Fibroblast of lung (primary cell): Measurements from ENCODE around the gene HM13. TPM values are rescaled to one million over a fixed set of nuclear protein-coding genes. Genes with fewer than 3 reads are reported as not detected.

Experiments
- DNase-seq, 2 donors: peaks; one replicate each; pipeline versions ENCODE4 v3.0.0 to v3.0.0-alpha.2; 2010; ENCODE audit warnings: low read depth in 2 of 2
- H2AFZ ChIP-seq: 2 replicates; pipeline ENCODE4 v1.5.1; 2012; ENCODE audit warnings: low read length, control low read depth, inconsistent platforms
- H3K27ac ChIP-seq: 2 replicates; pipeline ENCODE4 v1.5.1; 2011; ENCODE audit warnings: low read length, control low read depth; ENCODE audit not compliant: insufficient read depth
- H3K27me3 ChIP-seq: 2 replicates; pipeline ENCODE4 v1.5.1; 2011; ENCODE audit warnings: mild to moderate bottlenecking, low read length; ENCODE audit not compliant: control insufficient read depth, insufficient read depth
- H3K36me3 ChIP-seq: 2 replicates; pipeline ENCODE4 v1.5.1; 2011; ENCODE audit warnings: low read length; ENCODE audit not compliant: control insufficient read depth, insufficient read depth
- H3K4me1 ChIP-seq: 2 replicates; pipeline ENCODE4 v1.5.1; 2011; ENCODE audit warnings: low read length; ENCODE audit not compliant: control insufficient read depth, insufficient read depth; ENCODE audit errors: extremely low read depth
- H3K4me2 ChIP-seq: 2 replicates; pipeline ENCODE4 v1.5.1; 2011; ENCODE audit warnings: low read length, control low read depth; ENCODE audit not compliant: insufficient read depth; ENCODE audit errors: extremely low read depth
- H3K4me3 ChIP-seq, 4 experiments: fragments of 200-600 bp in 1 of 4; sonication (generic) in 1 of 4; replicated peaks in 1 of 4; 2 replicates each; pipeline ENCODE4 v1.5.1; 2011 to 2016; ENCODE audit warnings: low read length in 4 of 4, low read depth in 3 of 4, mild to moderate bottlenecking in 3 of 4, control low read depth in 2 of 4, inconsistent platforms in 1 of 4, mixed read lengths in 1 of 4; ENCODE audit not compliant: insufficient read depth in 1 of 4; ENCODE audit errors: control extremely low read depth in 1 of 4
- H3K79me2 ChIP-seq: 2 replicates; pipeline ENCODE4 v1.5.1; 2012; ENCODE audit warnings: mild to moderate bottlenecking, low read length, inconsistent platforms; ENCODE audit not compliant: control insufficient read depth, insufficient read depth
- H3K9ac ChIP-seq: 2 replicates; pipeline ENCODE4 v1.5.1; 2011; ENCODE audit warnings: mild to moderate bottlenecking, low read length, control low read depth; ENCODE audit not compliant: insufficient read depth
- H3K9me3 ChIP-seq: 2 replicates; pipeline ENCODE4 v1.5.1; 2012; ENCODE audit warnings: low read depth, low read length; ENCODE audit not compliant: control insufficient read depth, insufficient read depth
- H4K20me1 ChIP-seq: 2 replicates; pipeline ENCODE4 v1.5.1; 2011; ENCODE audit warnings: low read length; ENCODE audit not compliant: control insufficient read depth, insufficient read depth; ENCODE audit errors: extremely low read depth
- CTCF ChIP-seq, 2 donors: IDR thresholded peaks in 1 of 2; conservative IDR thresholded peaks in 1 of 2; 1 replicate in 1 of 2; 2 replicates in 1 of 2; pipeline ENCODE4 v1.5.1; 2011 to 2012; ENCODE audit warnings: low read length in 2 of 2, control low read depth in 1 of 2, inconsistent platforms in 1 of 2, low read depth in 1 of 2, mild to moderate bottlenecking in 1 of 2
- EZH2 ChIP-seq: IDR thresholded peaks from 2 replicates; pipeline ENCODE4 v1.5.1; 2012; ENCODE audit warnings: low read length, control low read depth, mild to moderate bottlenecking; ENCODE audit errors: missing control alignments
- polyA plus RNA-seq, 2 donors: library from polyadenylated mRNA; depleted of rRNA in 1 of 2; stranded (reverse) in 1 of 2; unstranded in 1 of 2; fragments of >200 nt; gene quantifications; 2 replicates each; pipeline ENCODE4 v1.2.1, GENCODE V29; 2011 to 2012; ENCODE audit warnings: missing spikeins in 1 of 2
- total RNA-seq: library from RNA; depleted of rRNA; stranded (reverse); fragments of >200 nt; gene quantifications from 2 replicates; pipeline ENCODE4 v1.2.1, GENCODE V29; 2014

HM13 gene
- total and polyA plus RNA-seq, 2 donors (not counting 1 experiment from before 2014, with no cell fraction given) = 52.5 to 157 TPM

GRCh38 chr20:31567380-31567720 is 53.1 kb downstream of the HM13 start:
- Histone ChIP-seq H2AFZ (no peak overlapping the region), H3K79me2 (no peaks in the 10 kb centered on the region), H3K4me3 (no peak overlapping the region), H3K36me3 (peaks cover 29% of the 10 kb centered on the region), H3K9ac (no peak overlapping the region), H3K9me3 (no peaks in the 10 kb centered on the region), H3K4me1 (peaks cover 11% of the 10 kb centered on the region), H3K27ac (no peak overlapping the region), H3K4me2 (no peak overlapping the region), H4K20me1 (no peaks in the 10 kb centered on the region), H3K27me3 (no peaks in the 10 kb centered on the region)
- DNase-seq = no peak
- no peak for TF ChIP-seq CTCF (conservative IDR thresholded peaks at IDR 0.05 in 1 of 2, IDR thresholded peaks at IDR 0.05 in 1 of 2; ENCODE audit: low read depth in 1 of 2, low read length in 2 of 2)
- no peak for TF ChIP-seq EZH2

GRCh38 chr20:31568041-31568731 is 53.9 kb downstream of the HM13 start:
- TF ChIP-seq CTCF (conservative IDR thresholded peaks at IDR 0.05 in 1 of 2, IDR thresholded peaks at IDR 0.05 in 1 of 2; ENCODE audit: low read depth in 1 of 2, low read length in 2 of 2) (no peak), EZH2 (no peak)
- Histone ChIP-seq H4K20me1 (no peaks in the 10 kb centered on the region), H3K4me2 (no peak overlapping the region), H3K9ac (no peak overlapping the region), H3K4me1 (peaks cover 10% of the 10 kb centered on the region), H3K79me2 (no peaks in the 10 kb centered on the region), H3K4me3 (no peak overlapping the region), H3K27me3 (no peaks in the 10 kb centered on the region), H3K27ac (no peak overlapping the region), H3K36me3 (peaks cover 26% of the 10 kb centered on the region), H3K9me3 (no peaks in the 10 kb centered on the region), H2AFZ (no peak overlapping the region)
- DNase-seq = peak in 1 of 2 donors; percentile 61

DNA sequence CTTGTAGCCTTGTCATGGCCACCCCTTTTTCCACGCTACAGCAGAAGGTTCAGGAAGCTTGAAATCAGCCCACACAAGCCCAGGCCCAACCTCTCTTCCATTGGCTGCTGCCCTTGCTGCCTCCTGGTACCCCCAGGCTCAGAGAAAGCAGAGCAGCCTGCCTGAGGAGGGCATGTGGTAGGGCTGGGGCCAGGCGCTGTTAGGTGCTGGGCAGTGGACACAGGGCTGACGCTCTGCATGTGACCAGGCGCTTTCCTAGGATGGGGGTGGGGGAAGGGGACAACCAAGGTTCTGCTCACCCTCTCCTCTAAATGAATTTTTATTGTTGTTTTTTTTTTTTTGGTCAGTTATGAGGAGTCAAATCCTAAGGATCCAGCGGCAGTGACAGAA is 54.5 kb downstream of the HM13 start:
- H3K9ac ChIP-seq = no peak overlapping the region
- TF ChIP-seq CTCF (conservative IDR thresholded peaks at IDR 0.05 in 1 of 2, IDR thresholded peaks at IDR 0.05 in 1 of 2; ENCODE audit: low read depth in 1 of 2, low read length in 2 of 2) (no peak), EZH2 (no peak)
- H3K36me3 ChIP-seq = peaks cover 25% of the 10 kb centered on the region
- no peak for DNase-seq
- peaks cover 14% of the 10 kb centered on the region for H3K4me1 ChIP-seq
- no peak overlapping the region for H3K4me3 ChIP-seq
- no peak overlapping the region for H2AFZ ChIP-seq
- H3K9me3 ChIP-seq = no peaks in the 10 kb centered on the region
- no peak overlapping the region for H3K27ac ChIP-seq
- no peak overlapping the region for H3K4me2 ChIP-seq
- no peaks in the 10 kb centered on the region for H3K27me3 ChIP-seq
- no peaks in the 10 kb centered on the region for H4K20me1 ChIP-seq
- H3K79me2 ChIP-seq = no peaks in the 10 kb centered on the region
